NCI-H2227 (cell line): ENCODE results near the gene SMYD3.

Experiments used
- DNase-seq: peaks from one replicate; lab custom pipeline; 2025; ENCODE audit not compliant: unreplicated experiment; lab: John Stamatoyannopoulos, UW

Gene SMYD3

GRCh38 chr1:246189126-246189525 is 318.0 kb downstream of the SMYD3 start:
- no peak for DNase-seq

GRCh38 chr1:246187834-246188372 is 319.2 kb downstream of the SMYD3 start:
- no peak for DNase-seq

DNA sequence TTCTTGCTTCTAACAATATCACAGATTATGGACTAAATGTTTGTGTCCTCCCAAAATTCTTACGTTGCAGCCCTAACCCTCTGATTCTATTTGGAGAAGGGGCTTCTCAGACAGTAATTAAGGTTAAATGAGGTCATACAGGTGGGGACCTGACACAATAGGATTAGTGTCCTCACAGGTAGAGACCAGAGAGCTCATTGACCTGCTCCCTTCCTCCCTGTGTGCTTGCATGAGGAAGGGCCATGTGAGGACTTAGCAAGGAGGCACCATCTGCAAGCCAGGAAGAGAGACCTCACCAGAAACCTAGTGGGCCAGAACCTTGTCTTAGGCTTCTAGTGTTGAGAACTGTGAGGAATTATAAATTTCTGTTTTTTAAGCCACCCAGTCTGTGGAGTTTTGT is 322.6 kb downstream of the SMYD3 start:
- DNase-seq, result no peak

- DNase-seq, result no peak
Measured at GRCh38 chr1:246182149-246182851, 324.8 kb downstream of the SMYD3 start.

GRCh38 chr1:246181241-246181640 is 325.8 kb downstream of the SMYD3 start:
- no peak for DNase-seq

- no peak for DNase-seq
Measured at GRCh38 chr1:246179401-246179800, 327.7 kb downstream of the SMYD3 start.

DNA sequence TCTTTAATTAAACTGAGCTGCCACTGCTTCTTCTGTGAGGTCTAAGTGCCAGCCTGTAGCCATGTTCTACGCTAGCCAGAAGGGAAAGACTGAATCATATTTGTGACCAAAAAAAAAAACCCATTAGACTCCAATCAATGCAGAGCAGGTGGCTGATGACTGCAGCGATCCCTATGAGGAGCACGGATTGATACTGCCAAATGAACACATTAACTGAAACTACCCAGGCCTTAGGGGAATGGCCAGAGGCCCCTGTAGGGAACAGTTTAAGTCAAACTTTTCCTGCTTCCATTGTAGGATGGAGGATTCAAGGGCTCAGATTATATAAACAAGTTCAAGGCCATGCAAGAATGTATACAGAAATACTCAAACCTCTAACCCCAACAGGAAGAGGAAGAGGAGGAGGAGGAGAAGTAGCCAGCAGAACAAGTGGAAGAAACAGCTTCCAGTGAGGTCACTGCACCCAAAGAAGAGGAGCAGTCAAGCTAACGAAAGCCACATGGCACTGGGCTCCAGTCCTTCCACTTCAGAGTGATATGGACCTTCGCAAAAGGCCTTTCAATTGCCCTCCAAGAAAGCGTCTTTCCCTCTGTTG is 328.3 kb downstream of the SMYD3 start:
- no peak for DNase-seq

DNA sequence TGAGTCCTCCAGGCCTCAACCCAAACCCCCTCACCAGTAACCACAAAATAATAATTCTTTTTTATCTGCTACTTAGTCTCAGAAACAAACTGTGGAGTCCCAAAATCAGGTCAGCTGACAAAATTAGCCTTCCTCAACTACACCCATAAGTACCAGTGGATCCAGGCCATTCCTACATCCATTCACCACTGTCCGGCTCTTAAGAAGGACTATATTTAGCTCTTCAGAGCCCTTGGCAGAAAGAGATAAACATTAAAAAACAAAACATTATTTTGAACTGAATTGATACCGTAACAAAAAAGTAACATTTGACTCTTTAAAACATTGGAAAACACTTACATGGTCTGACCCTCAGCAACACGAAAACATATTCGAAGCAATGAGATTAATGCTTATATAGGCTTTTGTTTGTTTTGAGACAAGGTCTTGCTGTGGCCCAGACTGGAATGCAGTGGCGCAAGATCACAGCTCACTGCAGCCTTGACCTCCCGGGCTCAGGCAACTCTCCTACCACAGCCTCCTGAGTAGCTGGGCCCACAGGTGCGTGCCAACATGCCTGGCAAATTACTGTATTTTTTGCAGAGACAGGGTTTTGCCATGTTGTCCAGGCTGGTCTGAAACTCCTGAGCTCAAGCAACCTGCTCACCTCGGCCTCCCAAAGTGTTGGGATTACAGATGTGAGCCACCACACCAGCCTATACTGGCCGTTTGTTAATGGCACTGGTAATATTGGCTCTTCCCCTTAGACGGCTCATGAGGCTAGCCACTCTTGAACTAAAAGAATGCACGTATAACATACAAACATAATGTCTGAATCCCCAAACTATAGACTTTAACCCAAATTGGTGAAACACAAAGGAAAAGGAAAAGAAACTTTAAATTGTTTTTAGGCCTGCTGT is 330.7 kb downstream of the SMYD3 start:
- no peak for DNase-seq

- DNase-seq, result no peak
Measured at GRCh38 chr1:246170574-246171261, 336.4 kb downstream of the SMYD3 start.

DNA sequence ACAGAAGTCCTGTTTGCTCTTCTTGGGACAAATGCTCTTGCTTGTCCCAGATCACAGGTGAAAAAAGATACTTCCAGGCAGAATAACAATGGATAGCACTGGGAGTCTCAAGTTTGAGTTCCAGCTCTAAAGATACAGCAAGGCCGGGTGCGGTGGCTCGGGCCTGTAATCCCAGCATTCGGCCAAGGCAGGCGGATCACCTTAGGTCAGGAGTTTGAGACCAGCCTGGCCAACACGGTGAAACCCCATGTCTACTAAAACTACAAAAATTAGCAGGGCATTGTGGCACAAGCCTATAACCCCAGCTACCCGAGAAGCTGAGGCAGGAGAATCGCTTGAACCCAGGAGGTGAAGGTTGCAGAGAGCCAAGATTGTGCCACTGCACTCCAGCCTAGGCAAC is 337.6 kb downstream of the SMYD3 start:
- no peak for DNase-seq

- no peak for DNase-seq
Measured at GRCh38 chr1:246169019-246169418, 338.1 kb downstream of the SMYD3 start.

- no peak for DNase-seq
Measured at GRCh38 chr1:246166841-246167240, 340.2 kb downstream of the SMYD3 start.

DNA sequence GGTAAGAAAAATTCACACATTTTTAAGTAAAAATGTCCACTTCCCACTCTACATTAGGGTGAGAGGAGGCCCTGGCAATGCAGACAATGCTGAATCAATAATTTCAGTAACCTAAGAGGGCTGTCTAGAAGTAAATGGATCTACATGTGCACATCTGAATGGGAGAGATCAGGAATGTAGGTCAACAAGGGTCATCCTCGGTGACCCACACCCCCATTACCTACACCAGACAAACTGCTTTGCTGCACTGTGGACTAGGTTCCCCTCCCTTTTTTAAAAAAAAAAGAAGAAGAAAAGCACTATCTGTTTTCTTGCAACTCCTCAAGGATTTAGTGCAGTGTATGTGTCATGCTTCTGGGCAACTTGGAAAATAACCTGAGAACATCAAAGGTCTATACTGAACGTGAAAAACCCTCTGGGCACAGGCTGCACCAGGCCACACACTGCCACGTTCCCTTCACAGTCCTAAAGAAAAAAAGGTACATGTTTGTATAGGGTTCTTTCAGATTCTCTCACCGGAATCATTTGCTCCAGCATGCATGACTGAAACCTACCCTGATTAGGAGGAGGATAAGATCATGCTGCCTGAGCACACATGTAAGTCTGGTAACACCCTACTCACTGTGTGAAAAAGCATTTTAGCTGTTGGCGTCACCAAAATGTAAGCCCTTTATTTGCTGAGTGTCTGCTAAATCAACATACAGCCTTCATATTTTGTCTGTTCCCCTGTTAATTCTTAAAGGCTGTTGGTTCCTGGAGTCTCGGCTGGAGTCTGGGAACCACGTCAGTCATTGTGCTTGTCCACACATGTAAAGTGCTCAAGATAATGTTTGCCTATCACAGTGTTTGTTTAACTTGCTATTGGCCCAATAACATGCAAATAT is 341.0 kb downstream of the SMYD3 start:
- DNase-seq, result no peak

DNA sequence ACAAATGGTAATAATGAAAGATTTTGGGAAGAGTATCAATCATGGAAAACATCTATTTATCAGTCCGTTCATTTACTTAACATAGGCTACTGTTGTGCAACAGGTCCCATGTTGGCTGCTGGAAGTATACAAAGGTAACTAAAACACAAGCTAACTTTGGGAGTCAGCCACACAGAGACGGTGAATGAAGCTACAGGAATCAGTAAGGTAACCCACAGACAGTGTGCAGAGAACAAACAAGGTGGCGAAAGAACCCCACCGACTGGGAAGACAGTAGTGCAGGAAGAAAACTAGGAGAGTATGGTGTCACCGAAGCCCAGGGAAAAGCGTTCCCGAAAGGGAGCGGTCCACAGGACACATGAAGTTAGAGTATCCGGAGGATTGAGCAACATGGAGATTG is 342.3 kb downstream of the SMYD3 start:
- no peak for DNase-seq

DNA sequence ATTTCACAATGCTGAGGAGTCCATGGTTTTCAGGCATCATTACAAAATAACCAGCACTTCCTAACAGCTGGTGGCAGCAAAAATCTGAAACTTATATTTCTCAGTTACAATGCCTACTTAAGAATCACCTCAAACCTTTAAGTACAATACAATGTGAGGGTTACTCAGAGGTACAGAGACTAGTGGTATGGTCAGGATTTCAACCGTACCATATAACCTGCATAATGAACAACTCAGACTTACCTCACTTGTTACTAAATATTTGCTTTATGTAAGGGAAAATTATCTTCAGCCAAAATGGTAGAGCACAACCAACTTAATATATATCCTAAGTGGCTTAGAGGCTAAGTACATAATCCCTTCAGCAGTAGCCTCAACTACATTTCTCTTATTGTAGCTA is 344.5 kb downstream of the SMYD3 start:
- DNase-seq, result no peak

DNA sequence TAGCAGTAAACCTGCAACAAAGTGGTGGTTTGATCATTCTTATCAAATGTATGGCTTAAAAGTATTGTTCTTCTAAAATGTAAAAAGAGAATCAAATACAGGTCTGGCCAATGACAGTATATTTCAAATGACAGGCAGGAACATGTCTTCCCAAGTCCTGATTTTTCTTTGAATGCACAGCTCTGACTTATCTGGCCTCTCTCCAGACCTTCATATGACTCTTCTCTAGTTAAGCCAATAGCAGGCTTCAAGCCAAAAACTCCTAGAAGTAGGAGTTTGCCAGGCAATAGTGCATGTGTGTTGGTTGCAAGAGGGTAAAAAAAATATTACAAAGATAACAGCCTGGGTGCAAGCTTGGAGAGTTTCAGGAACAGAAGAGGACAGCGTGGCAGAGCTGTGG is 345.5 kb downstream of the SMYD3 start:
- no peak for DNase-seq

GRCh38 chr1:246160905-246161304 is 346.2 kb downstream of the SMYD3 start:
- no peak for DNase-seq

- DNase-seq, result no peak
Measured at GRCh38 chr1:246160374-246160773, 346.7 kb downstream of the SMYD3 start.

- DNase-seq, result no peak
Measured at GRCh38 chr1:246159279-246160227, 347.5 kb downstream of the SMYD3 start.
